ENCODE results near the gene UHRF1. TPM values are rescaled to one million over a fixed set of nuclear protein-coding genes. Genes with fewer than 3 reads are reported as not detected.

Gene UHRF1
- total RNA-seq, 1 donor: 34.1 TPM

- DNase-seq (ENCODE audit: low read depth): no peak
- H3K4me3 ChIP-seq (ENCODE audit: low read depth, low read length): no peak overlapping the region
- TF ChIP-seq, protein P1, sequence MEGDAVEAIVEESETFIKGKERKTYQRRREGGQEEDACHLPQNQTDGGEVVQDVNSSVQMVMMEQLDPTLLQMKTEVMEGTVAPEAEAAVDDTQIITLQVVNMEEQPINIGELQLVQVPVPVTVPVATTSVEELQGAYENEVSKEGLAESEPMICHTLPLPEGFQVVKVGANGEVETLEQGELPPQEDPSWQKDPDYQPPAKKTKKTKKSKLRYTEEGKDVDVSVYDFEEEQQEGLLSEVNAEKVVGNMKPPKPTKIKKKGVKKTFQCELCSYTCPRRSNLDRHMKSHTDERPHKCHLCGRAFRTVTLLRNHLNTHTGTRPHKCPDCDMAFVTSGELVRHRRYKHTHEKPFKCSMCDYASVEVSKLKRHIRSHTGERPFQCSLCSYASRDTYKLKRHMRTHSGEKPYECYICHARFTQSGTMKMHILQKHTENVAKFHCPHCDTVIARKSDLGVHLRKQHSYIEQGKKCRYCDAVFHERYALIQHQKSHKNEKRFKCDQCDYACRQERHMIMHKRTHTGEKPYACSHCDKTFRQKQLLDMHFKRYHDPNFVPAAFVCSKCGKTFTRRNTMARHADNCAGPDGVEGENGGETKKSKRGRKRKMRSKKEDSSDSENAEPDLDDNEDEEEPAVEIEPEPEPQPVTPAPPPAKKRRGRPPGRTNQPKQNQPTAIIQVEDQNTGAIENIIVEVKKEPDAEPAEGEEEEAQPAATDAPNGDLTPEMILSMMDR (IDR thresholded peaks at IDR 0.05; ENCODE audit: insufficient read depth, low read depth, low read length): no peak
Measured at GRCh38 chr19:4962085-4962619, 52.9 kb downstream of the UHRF1 start.

DNA sequence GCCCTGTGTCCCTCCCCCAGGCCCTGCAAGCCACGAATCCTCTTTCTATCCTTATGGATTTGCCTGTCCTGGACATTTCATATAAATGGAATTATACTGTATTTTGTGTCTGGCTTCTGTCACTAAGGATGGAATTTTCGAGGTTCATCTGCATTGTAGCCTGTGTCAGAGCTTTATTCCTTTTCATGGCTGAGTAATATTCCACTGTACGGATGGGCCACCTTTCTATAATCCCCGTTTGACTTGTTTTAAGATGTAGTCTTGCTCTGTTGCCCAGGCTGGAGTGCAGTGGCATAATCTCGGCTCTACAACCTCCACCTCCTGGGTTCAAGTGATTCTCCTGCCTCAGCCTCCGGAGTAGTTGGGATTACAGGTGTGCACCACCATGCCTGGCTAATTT, 55.8 kb downstream of the UHRF1 start:
- TF ChIP-seq, protein P1 (IDR thresholded peaks at IDR 0.05; ENCODE audit: insufficient read depth, low read depth, low read length): no peak
- no peak for DNase-seq (ENCODE audit: low read depth)
- H3K4me3 ChIP-seq (ENCODE audit: low read depth, low read length): no peak overlapping the region

GRCh38 chr19:4966591-4966990, 57.3 kb downstream of the UHRF1 start:
- TF ChIP-seq, protein P1 (IDR thresholded peaks at IDR 0.05; ENCODE audit: insufficient read depth, low read depth, low read length): no peak
- no peak for DNase-seq (ENCODE audit: low read depth)
- no peak overlapping the region for H3K4me3 ChIP-seq (ENCODE audit: low read depth, low read length)

DNA sequence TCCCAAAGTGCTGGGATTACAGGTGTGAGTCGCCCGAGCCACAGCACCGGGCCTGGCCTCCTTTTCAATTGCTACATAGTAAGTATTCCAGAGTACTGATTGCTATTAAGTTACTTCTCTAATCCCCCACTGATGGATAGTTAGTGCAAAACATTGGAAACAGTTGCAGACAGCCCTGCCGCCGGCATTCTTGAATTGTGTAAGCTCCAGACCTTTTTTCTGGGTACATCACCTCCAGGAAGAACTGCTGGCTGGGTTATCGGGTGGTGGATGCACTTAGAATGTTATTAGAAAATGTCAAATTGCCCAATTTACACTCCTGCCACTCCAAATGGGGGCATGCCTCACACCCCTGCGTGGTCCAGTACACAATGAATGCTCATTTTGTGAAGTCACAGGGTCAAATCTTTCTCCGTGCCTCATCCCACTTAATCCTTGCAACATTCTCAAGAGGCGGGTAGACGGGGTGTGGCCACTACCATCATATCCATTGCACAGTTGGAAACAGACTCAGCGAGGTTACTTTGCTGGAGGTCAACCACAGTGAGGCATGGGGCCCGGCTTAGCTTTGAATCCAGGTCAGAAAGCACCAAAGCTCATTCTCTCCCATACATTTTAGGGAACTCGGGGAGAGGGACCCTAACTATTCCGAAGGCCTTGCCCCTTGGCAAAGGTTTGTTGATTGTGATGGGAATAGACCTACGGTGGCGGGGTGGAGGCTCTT, 58.6 kb downstream of the UHRF1 start:
- TF ChIP-seq, protein P1 (IDR thresholded peaks at IDR 0.05; ENCODE audit: insufficient read depth, low read depth, low read length): no peak
- peak; percentile 81 for DNase-seq (ENCODE audit: low read depth)
- peak overlapping the region; percentile 55 for H3K4me3 ChIP-seq (ENCODE audit: low read depth, low read length)

DNA sequence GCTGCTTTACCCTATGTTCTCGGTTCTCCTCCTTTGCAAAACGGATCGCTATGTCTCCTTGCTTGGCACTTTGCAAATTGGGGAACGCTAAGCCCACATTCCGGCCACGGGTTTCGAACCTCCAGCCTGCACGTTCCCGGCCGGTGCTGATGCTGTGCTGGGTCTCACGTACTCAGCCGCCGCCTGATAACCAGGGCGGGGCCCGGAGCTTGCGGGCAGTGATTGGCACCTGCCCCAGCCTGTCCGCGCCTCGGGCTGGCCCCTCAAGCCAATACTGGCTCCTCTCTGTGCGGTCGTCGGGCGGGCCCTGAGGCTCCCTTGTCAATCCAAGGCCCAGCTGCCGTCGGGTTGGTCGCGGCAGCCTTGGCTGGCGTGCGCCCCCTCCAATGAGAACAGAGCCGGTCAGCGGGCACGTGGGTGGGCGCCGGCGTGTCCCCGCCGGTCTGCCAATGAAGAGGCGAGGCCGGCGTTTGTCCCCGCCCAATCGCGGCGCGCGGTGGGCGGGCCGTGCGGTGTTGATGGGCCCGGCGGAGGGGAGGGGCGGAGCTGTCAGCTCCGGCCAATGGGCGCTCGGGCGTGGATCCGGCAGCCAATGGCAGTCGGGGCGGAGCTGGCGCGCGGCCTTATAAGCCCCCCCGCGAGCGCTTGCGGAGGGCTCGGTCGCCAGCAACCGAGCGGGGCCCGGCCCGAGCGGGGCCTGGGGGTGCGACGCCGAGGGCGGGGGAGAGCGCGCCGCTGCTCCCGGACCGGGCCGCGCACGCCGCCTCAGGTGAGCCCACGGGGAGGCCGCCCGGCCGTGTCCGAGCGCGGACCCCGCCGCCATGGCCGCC, 59.4 kb downstream of the UHRF1 start, which contains the start of gene KDM4B:
KDM4B (plus strand) TSS at position 652 of the 830 bp plus-strand sequence. CDS start 63,778 bp downstream, outside the sequence.
- peak; percentile 100 for DNase-seq (ENCODE audit: low read depth)
- peak within 1 kb of the TSS; percentile 79 for H3K4me3 ChIP-seq (ENCODE audit: low read depth, low read length)
- TF ChIP-seq, protein P1 (IDR thresholded peaks at IDR 0.05; ENCODE audit: insufficient read depth, low read depth, low read length): no peak

GRCh38 chr19:4969292-4969771, 60.0 kb downstream of the UHRF1 start:
- TF ChIP-seq, protein P1 (IDR thresholded peaks at IDR 0.05; ENCODE audit: insufficient read depth, low read depth, low read length): no peak
- peak overlapping the region; percentile 79 for H3K4me3 ChIP-seq (ENCODE audit: low read depth, low read length)
- DNase-seq (ENCODE audit: low read depth): no peak

Measured in fibroblast of villous mesenchyme (primary cell).